HEK293 (cell line): ENCODE results near the gene ZNF609.

ENCODE experiments used
- AEBP2 ChIP-seq: fragments of 450-650 bp; formaldehyde crosslinking; IDR thresholded peaks from 2 replicates; pipeline ENCODE4 v1.5.1; 2016; ENCODE audit warnings: missing biosample characterization, missing genetic modification characterization, borderline replicate concordance
- BCL11A ChIP-seq: fragments of 450-650 bp; formaldehyde crosslinking; IDR thresholded peaks from 2 replicates; pipeline ENCODE4 v1.5.1; 2016; ENCODE audit warnings: low read depth, missing biosample characterization, missing genetic modification characterization
- CTCF ChIP-seq: fragments of 450-650 bp; formaldehyde crosslinking; IDR thresholded peaks from 2 replicates; pipeline ENCODE4 v1.5.1; 2016; ENCODE audit warnings: missing biosample characterization, missing genetic modification characterization
- GLIS1 ChIP-seq: fragments of 450-650 bp; formaldehyde crosslinking; IDR thresholded peaks from 2 replicates; pipeline ENCODE4 v1.5.1; 2016; ENCODE audit warnings: missing biosample characterization, missing genetic modification characterization
- KLF9 ChIP-seq: fragments of 450-650 bp; formaldehyde crosslinking; IDR thresholded peaks from 2 replicates; pipeline ENCODE4 v1.5.1; 2016; ENCODE audit warnings: missing biosample characterization, missing genetic modification characterization, low read depth
- SETDB1 ChIP-seq: IDR thresholded peaks from one replicate; pipeline ENCODE4 v1.6.1; 2017; ENCODE audit warnings: mild to moderate bottlenecking, low read length, moderate library complexity, mixed read lengths; ENCODE audit not compliant: insufficient read length
- TRIM28 ChIP-seq: IDR thresholded peaks from 2 replicates; pipeline ENCODE4 v1.6.1; 2011; ENCODE audit warnings: low read length, control low read depth, borderline replicate concordance
- ZBTB21 ChIP-seq: fragments of 450-650 bp; formaldehyde crosslinking; IDR thresholded peaks from 2 replicates; pipeline ENCODE4 v1.5.1; 2017; ENCODE audit warnings: missing biosample characterization, missing genetic modification characterization
- ZBTB8A ChIP-seq: fragments of 450-650 bp; formaldehyde crosslinking; IDR thresholded peaks from 2 replicates; pipeline ENCODE4 v1.5.1; 2016; ENCODE audit warnings: missing biosample characterization, missing genetic modification characterization
- ZNF112 ChIP-seq: fragments of 450-650 bp; formaldehyde crosslinking; IDR thresholded peaks from 2 replicates; pipeline ENCODE4 v1.5.0; 2017; ENCODE audit warnings: missing biosample characterization, missing genetic modification characterization
- ZNF274 ChIP-seq, 2 experiments: fragments of 200-500 bp in 1 of 2; fragments of 450-650 bp in 1 of 2; sonication (Bioruptor generic) in 1 of 2; formaldehyde crosslinking in 1 of 2; IDR thresholded peaks; 2 replicates each; pipeline versions ENCODE4 v1.5.1 to v1.6.1; 2014 to 2016; ENCODE audit warnings: borderline replicate concordance in 1 of 2, inconsistent platforms in 1 of 2, low read length in 1 of 2, missing biosample characterization in 1 of 2, missing genetic modification characterization in 1 of 2
- ZNF670 ChIP-seq: fragments of 450-650 bp; formaldehyde crosslinking; IDR thresholded peaks from 2 replicates; pipeline ENCODE4 v1.5.1; 2016; ENCODE audit warnings: missing biosample characterization, missing genetic modification characterization, low read depth
- ZSCAN18 ChIP-seq: fragments of 450-650 bp; formaldehyde crosslinking; IDR thresholded peaks from 2 replicates; pipeline ENCODE4 v1.5.1; 2016; ENCODE audit warnings: missing biosample characterization, missing genetic modification characterization
- TF ChIP-seq, protein P1 (sequence below): fragments of 450-650 bp; IDR thresholded peaks from 2 replicates; pipeline ENCODE4 v1.5.1; 2018; ENCODE audit warnings: missing biosample characterization, missing genetic modification characterization

DNA sequence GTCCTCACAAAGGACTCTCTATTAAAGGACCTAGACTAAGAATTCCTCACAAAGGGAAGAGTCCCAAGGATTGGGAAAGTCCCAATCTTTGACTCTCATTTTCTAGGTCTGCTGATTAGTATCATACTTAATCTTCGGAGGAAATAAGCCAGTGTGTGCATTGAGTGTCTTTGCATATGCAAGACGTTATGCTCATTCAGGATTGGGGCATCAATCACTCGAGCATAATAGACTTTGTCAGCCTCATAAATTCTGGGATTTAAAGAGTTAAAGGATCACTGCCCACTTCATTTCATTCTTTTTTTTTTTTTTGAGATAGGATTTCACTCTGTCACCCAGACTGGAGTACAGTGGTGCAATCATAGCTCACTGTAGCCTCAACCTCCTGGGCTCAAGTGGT, 160.7 kb downstream of the ZNF609 start:
- TF ChIP-seq TRIM28 (no peak), CTCF (tag by site-specific recombination) (no peak), GLIS1 (tag by site-specific recombination) (no peak), KLF9 (tag by site-specific recombination) (no peak), ZNF670 (tag by site-specific recombination) (no peak), ZNF274 (IDR thresholded peaks at IDR 0.05; ENCODE audit: low read length) (no peak), ZNF274 (tag by site-specific recombination; IDR thresholded peaks at IDR 0.05; ENCODE audit: borderline replicate concordance) (no peak), AEBP2 (tag by site-specific recombination) (no peak), BCL11A (tag by site-specific recombination) (no peak), ZBTB8A (tag by site-specific recombination) (no peak), ZBTB21 (tag by site-specific recombination) (no peak), SETDB1 (no peak), ZNF112 (tag by site-specific recombination) (no peak), ZSCAN18 (no peak)
- TF ChIP-seq, protein P1, sequence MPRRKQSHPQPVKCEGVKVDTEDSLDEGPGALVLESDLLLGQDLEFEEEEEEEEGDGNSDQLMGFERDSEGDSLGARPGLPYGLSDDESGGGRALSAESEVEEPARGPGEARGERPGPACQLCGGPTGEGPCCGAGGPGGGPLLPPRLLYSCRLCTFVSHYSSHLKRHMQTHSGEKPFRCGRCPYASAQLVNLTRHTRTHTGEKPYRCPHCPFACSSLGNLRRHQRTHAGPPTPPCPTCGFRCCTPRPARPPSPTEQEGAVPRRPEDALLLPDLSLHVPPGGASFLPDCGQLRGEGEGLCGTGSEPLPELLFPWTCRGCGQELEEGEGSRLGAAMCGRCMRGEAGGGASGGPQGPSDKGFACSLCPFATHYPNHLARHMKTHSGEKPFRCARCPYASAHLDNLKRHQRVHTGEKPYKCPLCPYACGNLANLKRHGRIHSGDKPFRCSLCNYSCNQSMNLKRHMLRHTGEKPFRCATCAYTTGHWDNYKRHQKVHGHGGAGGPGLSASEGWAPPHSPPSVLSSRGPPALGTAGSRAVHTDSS (tag by site-specific recombination), result no peak
